GM19397 (cell line): ENCODE results near the gene ROPN1L.
"Not testable (repeated sequence)": the region's sequence is repeated elsewhere in the genome, so short reads cannot be mapped to it uniquely, and the experiment has no call there.

Experiments used
- ATAC-seq: cut with Tn5 transposase; IDR thresholded peaks from one replicate; pipeline ENCODE4 v1.9.1; 2021; ENCODE audit warnings: mild to moderate bottlenecking, moderate library complexity; ENCODE audit not compliant: unreplicated experiment

The ROPN1L gene

DNA sequence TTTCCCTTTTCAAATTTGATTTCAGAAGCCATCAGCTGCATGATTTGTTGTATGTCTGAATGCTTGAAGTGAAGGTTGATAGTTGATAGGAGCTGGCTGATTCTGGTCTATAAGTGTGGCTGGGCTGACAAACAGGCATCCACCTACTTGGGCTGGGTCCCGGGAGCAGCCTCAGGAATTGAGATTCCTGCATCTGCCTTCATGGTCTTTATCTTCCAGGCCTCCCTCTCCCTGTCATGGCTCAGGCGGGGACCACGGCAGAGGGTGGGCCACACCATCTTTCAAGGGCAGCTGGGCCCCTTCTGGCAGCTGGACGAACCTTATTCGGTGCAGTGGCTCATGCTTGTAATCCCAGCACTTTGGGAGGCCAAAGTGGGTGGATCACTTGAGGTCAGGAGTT is 55.9 kb downstream of the ROPN1L start:
- no peak for ATAC-seq

DNA sequence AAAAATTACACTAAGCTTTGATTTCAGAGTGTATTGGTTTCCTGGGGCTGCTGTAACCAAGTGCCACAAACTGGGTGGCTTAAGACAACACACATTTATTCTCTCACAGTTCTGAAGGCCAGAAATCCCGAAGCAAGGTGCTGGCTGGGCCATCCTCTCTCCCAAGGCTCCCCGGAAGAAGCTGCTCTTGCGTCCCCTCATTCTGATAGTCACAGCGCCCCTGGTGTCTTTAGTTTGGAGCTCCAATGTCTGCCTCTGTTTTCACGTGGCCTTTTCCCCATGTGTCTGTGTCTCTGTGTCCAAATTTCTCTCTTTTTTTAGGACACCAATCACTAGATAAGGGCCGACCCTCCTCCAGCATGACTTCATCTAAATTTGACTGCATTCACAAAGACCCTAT is 56.7 kb downstream of the ROPN1L start:
- no peak for ATAC-seq

DNA sequence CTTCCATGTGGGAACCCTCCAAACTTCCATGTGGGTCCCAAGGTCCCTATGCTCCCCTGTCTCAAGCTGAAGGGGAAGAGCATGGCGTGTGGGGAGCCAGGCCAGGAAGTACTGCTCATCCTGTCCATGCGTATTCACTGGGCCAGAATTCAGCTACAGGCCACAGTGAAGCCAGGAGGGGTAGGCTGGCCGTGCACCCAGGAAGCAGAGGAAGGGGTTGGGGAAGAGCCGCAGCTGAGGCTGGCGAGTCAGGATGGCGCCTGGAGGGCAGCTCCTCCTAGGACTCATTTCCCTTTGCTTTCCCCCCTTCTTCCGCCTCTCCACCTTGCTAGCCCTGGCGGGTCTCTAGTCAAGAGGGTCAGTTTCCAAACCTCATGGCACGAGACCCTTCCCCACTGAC is 57.4 kb downstream of the ROPN1L start:
- no peak for ATAC-seq

DNA sequence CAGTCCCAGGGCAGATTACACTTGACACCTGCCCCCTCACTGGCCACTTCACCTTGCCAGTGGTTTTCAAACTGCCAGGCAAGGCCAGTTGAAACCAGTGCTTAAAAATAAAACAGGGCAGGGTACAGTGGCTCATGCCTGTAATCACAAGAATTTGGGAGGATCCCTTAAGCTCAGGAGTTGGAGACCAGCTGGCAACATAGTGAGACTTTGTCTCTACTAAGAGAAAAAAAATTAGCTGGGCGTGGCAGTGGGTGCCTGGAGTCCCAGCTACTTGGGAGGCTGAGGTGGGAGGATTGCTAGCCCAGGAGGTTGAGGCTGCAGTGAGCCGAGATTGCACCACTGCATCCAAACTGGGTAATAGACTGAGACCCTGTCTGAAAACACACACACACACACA is 58.1 kb downstream of the ROPN1L start:
- ATAC-seq = no peak

DNA sequence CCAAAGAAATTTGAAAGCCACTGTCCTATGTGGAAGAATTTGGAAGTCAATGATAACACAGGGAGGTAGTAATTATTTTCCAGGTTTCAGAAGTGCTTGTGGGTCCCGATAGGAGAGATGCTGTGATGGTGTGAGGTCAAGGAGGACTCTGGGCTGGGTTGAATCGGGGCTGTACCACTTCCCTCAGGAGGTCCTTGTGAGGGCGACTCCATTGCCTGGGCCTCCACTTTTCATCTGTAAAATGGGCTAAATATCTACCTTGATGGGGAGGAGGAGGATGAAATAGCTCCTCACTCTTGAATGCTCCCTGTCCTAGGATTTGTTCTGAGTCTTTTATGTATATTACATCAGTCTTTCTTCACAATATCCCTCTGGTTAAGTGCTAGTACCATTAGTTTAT is 59.0 kb downstream of the ROPN1L start:
- ATAC-seq = no peak

DNA sequence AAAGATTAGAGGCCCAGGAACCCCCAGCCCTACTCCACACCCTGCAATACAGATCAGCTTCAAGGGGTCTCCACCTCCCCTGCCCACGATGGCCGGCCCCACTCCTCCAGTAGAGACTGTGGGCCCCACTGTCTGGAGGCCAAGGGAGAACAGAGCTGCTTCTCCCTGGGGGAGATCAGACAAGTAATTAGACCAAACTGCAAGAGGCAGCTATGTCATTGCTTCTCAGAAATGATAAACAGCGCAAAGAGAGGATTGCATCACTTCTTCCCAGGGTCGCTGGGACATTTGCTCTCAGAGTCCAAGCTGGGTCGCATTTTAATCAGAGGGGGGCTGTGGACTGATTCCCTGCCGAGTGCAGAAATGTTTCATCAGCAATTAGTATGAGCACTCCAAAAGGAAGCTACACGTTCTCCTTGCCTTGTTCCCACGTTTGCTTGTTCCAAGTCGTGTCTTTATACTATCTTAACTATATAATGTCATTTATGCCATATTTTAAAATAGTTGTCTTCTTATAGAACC is 59.9 kb downstream of the ROPN1L start:
- ATAC-seq = no peak

DNA sequence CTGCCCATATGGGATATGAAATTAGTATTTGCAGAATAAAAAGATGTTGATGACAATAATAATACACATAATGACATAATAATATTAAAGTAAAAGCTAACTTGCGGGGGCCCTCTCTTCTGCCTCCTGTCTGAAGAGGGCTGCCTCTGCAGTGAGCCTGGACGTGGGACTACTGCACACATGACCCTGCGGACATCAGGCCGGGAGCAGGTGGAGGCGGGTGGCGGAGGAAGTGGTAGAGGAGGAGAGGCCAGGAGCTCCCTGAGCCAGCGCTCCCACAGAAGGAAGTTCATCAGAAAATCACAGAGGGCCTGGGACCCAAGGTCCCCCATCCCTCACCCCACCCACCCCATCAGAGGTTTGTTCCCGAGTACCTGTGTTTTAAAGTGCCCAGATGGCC is 60.5 kb downstream of the ROPN1L start:
- ATAC-seq = no peak

DNA sequence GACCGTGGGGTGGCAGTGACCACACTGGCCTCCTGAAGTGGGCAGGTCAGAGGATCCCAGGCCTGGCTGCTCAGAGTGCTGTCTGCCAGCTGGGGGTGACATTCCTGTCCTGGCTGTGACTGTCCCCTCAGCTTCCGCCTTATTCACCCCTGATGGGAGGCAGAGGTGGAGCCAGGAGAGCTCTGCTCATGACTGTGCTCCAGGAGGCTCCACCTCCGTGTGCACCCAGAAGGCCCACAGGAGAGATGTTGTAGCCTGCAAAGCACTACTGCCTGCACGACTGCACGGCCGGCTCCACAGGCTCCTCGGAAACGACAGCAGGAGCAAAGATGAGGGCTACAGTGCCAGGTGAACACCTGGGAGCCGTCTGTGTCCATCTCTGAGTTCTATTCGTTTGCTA is 60.9 kb downstream of the ROPN1L start:
- no peak for ATAC-seq

DNA sequence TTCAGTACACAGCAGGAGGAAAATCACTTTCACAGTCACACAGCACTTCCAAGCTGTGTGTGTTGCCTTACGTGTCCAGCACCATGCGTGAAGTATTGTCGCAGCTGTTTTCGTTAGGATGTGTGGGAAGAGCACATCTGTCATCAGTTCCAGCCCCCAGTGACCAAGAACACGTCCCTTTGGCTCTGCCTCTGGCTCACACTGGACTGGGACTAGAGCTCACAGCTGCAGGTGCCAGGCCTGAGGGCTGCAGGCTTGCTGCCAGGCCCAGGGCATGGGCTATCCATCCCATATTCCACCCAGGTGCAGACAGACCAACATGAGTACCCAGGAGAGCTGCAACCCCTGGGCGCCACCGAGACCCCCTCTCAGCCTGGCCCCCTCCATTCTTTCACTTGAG is 61.6 kb downstream of the ROPN1L start:
- no peak for ATAC-seq

DNA sequence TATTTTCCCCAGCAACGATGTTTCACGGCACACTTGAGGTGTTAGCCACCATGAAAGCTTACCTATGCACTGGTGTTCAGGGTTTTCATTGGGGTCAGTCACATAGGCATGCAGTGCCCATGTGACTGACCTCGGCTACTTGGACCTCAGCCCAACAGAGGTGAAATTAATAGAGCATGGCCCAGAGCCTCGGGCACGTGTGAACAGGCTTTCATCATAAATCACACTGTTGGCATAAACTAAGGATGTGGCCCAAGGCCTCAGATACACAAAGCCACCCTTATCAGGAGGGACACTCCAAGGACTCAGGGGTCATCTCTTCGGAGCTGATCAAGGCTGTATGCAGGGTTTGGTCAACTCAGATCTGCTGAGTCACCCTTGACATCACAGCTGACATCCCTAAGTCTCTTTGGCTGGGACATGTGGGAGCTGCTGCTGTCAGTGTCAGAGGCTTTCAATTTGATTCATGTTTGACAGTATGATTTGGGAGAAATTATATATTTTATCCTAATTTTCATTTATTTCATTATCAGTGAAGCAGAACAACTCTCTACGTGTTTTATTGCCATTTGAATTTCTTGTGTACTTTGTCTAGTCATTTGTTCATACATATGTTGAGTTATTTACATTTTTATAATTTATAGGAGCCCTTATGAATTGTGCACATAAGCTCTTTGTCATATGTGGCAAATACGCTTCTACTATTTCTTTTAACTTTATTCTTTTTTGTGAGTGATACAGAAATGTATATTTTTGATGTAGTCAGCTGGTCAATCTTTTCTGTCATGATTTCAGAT is 62.5 kb downstream of the ROPN1L start:
- ATAC-seq = no peak

DNA sequence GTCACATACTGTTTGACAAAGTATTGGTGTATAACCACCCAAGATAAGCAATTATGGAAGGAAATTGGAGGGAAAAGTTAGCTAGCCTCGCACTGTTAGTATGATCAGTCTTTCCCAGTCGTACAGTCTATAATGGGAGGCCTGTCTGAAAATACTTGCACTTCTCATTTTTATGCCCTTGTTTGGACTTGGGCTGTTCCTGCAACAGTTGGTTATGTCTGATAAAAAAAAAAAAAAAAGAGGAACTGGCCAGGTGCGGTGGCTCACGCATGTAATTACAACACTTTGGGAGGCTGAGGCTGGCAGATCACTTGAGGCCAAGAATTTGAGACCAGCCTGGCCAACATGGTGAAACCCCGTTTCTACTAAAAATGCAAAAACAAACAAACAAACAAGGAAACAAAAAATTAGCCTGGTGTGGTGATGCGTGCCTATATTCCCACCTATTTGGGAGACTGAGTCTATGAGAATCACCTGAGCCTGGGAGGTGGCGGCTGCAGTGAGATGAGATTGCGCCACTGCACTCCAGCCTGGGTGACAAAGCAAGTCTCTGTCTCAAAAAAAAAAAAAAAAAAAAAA is 63.9 kb downstream of the ROPN1L start:
- peak; percentile 74 for ATAC-seq

DNA sequence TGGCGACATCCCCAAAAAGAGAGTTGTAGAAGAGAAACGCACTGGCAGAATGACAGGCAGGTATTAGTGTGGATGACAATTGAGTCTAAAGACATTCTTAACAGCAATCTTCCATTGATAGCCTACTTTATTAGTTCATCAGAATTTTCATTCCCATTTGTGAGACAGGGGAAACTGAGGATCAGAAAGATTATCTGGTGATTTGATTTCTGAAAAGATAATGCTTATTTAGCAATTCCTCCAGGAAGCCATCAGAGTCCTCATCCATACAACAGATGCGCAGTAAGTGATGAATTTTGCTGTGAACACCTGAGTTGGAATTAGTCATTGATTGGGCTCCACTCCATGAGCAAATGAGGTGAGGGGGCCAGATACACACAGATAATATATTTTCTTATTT is 64.9 kb downstream of the ROPN1L start:
- no peak for ATAC-seq

DNA sequence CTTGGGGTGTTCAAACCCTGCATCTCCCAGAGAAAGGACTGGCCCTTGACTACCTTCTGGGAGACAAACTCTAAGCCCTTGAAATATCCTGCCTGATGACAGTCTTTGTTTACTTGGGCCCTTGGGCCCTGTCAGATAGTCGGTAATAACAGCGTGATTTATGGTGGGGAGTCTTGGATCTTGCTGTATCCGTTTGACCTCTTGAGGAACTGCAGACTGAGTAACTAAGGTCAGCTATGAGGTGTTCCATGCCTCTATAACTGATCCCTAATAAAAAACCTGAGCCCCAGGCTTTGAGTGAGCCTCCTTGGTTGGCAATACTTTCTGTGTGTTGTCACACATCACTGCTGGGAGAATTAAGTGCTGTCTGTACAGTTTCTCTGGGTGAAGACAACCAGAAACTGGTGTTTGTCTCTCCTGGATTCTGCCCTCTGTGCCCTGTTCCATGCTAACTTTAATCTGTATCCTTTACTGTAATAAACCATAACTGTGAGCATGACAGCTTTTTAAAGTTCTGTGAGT is 66.0 kb downstream of the ROPN1L start:
- ATAC-seq = no peak

DNA sequence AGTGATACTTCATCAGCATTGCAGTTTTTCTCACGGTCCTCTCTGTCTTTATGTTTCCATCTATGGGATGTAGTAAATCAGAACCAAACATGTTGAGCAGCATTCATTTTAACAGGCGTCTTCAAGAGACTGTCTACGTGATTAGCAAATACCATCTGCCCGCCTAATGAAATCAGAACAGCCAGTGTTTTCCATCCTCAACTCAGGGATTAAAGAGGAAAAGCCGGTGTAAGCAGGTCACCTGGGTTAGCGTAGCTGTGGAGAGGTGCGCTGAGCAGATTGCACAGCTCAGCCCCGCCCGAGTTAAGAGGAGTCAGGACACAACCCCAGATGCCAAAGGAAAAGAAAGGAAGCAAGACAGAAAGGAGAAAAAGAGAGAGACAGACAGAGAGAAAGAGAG is 67.9 kb downstream of the ROPN1L start:
- ATAC-seq = no peak

DNA sequence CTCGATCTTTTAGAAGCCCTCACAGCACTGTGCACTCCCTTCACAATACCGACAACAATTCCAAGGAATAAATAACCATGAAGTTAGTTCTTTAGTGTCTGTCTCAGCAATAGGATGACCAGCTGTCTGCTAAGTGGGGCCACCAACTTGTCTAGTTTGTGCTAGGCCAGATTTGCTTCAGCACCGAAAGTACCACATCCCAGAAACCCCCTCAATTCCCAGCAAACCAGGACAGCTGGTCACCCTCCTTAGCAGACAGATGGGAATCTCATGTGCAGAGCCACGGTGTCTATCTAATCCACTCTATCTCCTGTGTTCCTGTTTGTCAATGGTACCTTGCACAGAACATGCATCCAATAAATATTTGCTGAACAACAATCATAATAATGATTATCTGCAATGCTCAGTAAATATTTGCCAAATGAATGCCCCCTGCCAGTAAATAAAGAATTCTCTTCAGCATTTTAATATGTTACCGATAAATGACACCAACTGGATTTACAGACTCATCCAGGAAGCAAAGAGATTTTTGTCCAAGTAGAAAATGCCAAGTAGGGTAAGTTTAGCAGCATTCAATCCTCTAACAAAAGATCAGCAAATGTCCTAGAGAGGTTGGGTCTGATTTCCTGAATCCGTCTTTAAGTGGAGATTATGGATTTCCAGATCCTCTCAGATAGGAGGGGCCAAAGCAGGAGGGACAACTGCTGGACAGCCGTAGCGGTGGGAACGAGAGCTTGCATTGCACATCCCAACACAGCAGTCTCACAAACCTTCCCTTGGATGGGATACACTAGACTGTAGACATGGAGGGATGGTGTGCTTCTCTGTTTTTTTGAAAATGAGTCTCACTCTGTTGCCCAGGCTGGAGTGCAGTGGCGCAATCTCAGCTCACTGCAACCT is 70.3 kb downstream of the ROPN1L start:
- ATAC-seq = no peak

DNA sequence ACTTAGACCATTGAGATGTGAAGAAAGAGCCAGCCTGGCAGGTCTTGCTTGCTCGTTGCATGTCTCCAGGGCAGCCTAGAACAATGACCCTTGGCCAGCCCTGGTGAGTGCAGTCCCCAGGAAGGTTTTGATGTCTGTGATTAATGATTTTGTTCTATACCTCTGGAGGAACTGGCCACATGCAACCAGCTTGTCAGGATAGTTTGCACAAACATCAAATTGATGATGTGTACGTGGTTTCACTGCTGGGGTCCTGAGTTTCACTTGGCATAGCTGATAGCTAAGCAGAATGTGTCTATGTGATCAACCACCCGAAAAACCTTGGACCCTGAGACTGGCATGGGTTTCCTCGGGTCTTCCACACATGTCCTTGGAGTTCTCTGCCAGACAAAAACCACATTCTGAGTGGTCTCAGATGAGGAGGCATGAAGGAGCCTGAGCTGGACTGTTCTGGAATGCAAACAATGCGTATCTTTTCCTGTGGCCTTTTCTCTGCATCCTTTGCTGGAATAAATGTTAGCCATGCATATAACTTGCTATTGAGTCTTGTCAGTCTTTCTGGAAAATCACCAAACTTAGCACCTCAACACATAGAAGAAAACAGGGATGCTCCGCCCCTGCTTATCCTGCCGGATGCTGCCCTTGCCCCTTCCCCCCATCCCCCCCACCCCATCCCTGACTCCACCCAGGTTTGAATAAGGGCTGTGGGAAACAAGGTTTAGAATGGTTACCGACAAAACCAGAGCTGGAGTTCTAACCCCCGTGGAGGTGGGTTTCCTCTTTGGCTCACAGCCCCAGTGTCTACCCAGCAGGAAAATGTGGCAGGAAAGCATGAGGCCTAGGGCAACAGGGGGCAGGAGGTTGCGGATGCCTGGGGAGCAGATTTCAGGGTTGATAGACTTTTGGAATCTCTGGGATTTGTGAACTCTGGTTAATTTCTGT is 72.1 kb downstream of the ROPN1L start:
- ATAC-seq = no peak

DNA sequence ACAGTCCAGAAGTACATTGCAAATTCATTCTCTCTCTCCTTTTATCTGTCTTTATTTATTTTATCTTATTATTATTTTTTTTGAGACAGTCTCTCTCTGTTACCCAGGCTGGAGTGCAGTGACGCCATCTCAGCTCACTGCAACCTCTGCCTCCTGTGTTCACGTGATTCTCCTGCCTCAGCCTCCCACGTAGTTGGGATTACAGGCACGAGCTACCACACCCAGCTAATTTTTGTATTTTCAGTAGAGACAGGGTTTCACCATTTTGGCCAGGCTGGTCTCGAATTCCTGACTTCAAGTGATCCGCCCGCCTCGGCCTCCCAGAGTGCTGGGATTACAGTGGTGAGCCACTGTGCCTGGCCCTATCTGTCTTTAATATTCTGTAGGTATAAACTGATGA is 72.9 kb downstream of the ROPN1L start:
- not testable (repeated sequence) for ATAC-seq
